ENCODE data around the gene PLA2G6. TPM values are rescaled to one million over a fixed set of nuclear protein-coding genes. Genes with fewer than 3 reads are reported as not detected.
A peak's percentile ranks its signal among the peaks of the same experiment; 100 is the strongest.
"Not testable (repeated sequence)": the region's sequence is repeated elsewhere in the genome, so short reads cannot be mapped to it uniquely, and the experiment has no call there.

The PLA2G6 gene
- total RNA-seq, 1 donor, result 10.8 TPM

DNA sequence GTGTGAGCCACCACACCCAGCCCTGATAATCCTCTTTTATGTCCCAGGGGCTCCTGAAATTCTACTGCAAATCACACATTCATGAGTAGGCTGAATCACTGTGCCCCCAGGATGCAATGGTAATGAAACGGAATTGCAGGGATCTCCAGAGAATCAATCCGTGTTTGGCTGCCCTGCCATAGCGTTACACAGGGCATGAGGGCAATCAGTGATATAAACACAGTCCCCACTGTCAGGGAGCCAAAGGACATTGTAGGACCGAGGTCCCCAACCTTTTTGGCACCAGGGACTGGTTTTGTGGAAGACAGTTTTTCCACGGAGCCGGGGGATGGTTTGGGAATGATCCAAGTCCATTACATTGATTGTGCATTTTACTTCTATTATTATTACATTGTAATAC, 9.0 kb upstream of the PLA2G6 start:
- DNase-seq (ENCODE audit: low read depth), result no peak
- TF ChIP-seq CTCF (IDR thresholded peaks at IDR 0.05; ENCODE audit: insufficient read depth, low read depth, low read length), result no peak
- no peak overlapping the region for H3K4me3 ChIP-seq (ENCODE audit: low read depth, low read length)

DNA sequence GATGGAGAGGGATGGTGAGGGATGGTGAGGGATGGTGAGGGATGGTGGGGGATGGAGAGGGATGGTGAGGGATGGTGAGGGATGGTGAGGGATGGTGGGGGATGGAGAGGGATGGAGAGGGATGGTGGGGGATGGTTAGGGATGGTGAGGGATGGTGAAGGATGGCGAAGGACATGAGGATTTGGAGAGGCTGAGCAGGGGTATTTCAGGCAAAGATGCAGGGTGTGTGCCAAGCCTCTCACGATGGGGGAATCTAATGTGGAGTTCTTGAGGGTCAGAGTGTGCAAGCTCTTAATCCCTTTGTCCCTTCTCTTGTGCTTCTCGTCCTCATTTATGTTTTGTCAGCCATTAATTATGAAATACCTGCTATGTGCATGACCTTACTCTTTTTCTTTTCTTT, 7.5 kb upstream of the PLA2G6 start:
- no peak for TF ChIP-seq CTCF (IDR thresholded peaks at IDR 0.05; ENCODE audit: insufficient read depth, low read depth, low read length)
- no peak overlapping the region for H3K4me3 ChIP-seq (ENCODE audit: low read depth, low read length)
- no peak for DNase-seq (ENCODE audit: low read depth)

- TF ChIP-seq CTCF (IDR thresholded peaks at IDR 0.05; ENCODE audit: insufficient read depth, low read depth, low read length), result no peak
- no peak overlapping the region for H3K4me3 ChIP-seq (ENCODE audit: low read depth, low read length)
- DNase-seq (ENCODE audit: low read depth), result peak; percentile 99
Measured at GRCh38 chr22:38187413-38188212, 6.0 kb upstream of the PLA2G6 start.

- TF ChIP-seq CTCF (IDR thresholded peaks at IDR 0.05; ENCODE audit: insufficient read depth, low read depth, low read length), result no peak
- H3K4me3 ChIP-seq (ENCODE audit: low read depth, low read length), result no peak overlapping the region
- DNase-seq (ENCODE audit: low read depth), result peak; percentile 84
Measured at GRCh38 chr22:38186429-38186828, 4.8 kb upstream of the PLA2G6 start.

DNA sequence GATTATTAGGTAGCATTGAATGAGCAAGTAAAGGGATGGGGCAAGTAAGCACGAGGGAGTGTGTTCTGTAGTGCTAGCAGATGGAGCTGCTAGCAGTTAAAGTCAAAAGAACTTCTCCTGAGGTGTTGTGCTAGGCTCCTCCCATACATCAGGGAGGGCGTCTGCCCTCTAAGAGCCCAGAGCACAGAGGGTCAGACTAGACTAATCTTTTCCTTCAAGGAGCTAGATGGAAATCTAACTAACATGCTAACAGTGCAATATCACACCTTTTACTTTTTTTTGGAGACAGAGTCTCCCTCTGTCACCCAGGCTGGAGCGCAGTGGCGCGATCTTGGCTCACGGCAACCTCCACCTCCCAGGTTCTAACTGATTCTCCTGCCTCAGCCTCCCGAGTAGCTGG, 3.2 kb upstream of the PLA2G6 start:
- DNase-seq (ENCODE audit: low read depth), result no peak
- no peak for TF ChIP-seq CTCF (IDR thresholded peaks at IDR 0.05; ENCODE audit: insufficient read depth, low read depth, low read length)
- no peak overlapping the region for H3K4me3 ChIP-seq (ENCODE audit: low read depth, low read length)

- no peak for TF ChIP-seq CTCF (IDR thresholded peaks at IDR 0.05; ENCODE audit: insufficient read depth, low read depth, low read length)
- H3K4me3 ChIP-seq (ENCODE audit: low read depth, low read length), result peak overlapping the region; percentile 69
- peak; percentile 44 for DNase-seq (ENCODE audit: low read depth)
Measured at GRCh38 chr22:38180841-38181452, 683 bp downstream of the PLA2G6 start.

- DNase-seq (ENCODE audit: low read depth); H3K4me3 ChIP-seq (ENCODE audit: low read depth, low read length): not testable (repeated sequence)
Measured at GRCh38 chr22:38178605-38178937, 3.1 kb downstream of the PLA2G6 start.

All from fibroblast of villous mesenchyme (primary cell).